SK-N-SH (cell line): ENCODE measurements around the gene CFAP97D1.

Experiments used
- MXI1 ChIP-seq: IDR thresholded peaks from 2 replicates; pipeline ENCODE4 v1.6.1; 2012; ENCODE audit warnings: mild to moderate bottlenecking, low read depth, low read length, improper control_type of control experiment
- POLR2AphosphoS5 ChIP-seq: IDR thresholded peaks from 2 replicates; pipeline ENCODE4 v1.6.1; 2012; ENCODE audit warnings: low read depth, low read length
- RAD21 ChIP-seq: IDR thresholded peaks from 2 replicates; pipeline ENCODE4 v1.6.1; 2012; ENCODE audit warnings: mild to moderate bottlenecking, low read length
- SMC3 ChIP-seq: IDR thresholded peaks from 2 replicates; pipeline ENCODE4 v1.6.1; 2012; ENCODE audit warnings: low read depth, low read length, improper control_type of control experiment
- TF ChIP-seq, protein P1 (sequence below): fragments of 200-600 bp; sonication (generic); IDR thresholded peaks from 2 replicates; pipeline ENCODE4 v1.6.1; 2017; ENCODE audit warnings: antibody characterized with exemption, mild to moderate bottlenecking, moderate library complexity

DNA sequence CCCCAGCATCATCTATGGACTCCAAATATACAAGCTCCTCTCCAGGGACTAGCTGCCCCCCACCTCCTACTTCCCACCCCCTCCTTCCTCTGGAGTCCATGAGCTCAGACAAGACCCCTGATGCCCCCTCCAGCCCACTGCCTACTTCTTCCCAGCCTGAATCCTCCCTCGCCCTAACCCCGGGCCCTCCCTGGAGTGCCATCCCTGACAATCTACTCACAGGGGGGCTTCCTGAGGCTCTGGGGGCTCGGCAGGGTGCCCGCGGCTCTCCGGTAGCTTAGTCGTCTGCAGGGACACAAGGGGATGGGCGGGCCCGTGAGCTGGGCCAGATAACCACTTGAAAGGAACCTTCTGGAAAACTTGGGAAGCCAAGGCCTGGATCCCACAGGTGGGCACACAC lies 37.6 kb downstream of the CFAP97D1 start:
- no peak for TF ChIP-seq SMC3
- TF ChIP-seq RAD21: no peak
- TF ChIP-seq, protein P1, sequence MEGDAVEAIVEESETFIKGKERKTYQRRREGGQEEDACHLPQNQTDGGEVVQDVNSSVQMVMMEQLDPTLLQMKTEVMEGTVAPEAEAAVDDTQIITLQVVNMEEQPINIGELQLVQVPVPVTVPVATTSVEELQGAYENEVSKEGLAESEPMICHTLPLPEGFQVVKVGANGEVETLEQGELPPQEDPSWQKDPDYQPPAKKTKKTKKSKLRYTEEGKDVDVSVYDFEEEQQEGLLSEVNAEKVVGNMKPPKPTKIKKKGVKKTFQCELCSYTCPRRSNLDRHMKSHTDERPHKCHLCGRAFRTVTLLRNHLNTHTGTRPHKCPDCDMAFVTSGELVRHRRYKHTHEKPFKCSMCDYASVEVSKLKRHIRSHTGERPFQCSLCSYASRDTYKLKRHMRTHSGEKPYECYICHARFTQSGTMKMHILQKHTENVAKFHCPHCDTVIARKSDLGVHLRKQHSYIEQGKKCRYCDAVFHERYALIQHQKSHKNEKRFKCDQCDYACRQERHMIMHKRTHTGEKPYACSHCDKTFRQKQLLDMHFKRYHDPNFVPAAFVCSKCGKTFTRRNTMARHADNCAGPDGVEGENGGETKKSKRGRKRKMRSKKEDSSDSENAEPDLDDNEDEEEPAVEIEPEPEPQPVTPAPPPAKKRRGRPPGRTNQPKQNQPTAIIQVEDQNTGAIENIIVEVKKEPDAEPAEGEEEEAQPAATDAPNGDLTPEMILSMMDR: no peak
- no peak for TF ChIP-seq MXI1
- no peak for TF ChIP-seq POLR2AphosphoS5
